ENCODE data around the gene TNKS1BP1. TPM values are rescaled to one million over a fixed set of nuclear protein-coding genes. Genes with fewer than 3 reads are reported as not detected.
A peak's percentile ranks its signal among the peaks of the same experiment; 100 is the strongest.

The TNKS1BP1 gene
- total and polyA plus RNA-seq, 9 of the 15 experiments (the other 6 are each of a cell fraction or from before 2014, with no cell fraction given) = 1.1 to 47.2 (median 10.9) TPM

DNA sequence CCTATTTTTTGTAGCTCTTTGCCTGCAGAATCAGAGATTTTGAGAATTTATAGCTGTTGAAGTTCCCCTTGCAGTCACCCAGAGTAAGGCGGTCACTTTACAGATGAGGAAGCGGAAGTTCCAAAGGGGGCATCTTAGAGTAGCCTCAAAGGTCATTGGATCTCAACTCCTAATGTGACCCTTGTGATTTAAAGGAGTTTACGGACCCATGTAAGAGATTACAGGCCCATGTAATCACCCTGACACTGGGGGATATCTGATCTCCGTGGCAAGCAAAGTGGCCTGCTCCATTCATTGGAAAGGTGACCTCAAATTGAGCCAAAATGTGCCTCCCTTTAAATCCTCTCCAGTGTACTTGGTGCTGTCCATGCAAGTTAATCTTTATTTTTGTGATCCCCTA, 29.1 kb upstream of the TNKS1BP1 start (continued):
- TF ChIP-seq ZNF175 (CRISPR knock-in tag; IDR thresholded peaks at IDR 0.05; ENCODE audit: low read depth) = no peak
- TF ChIP-seq, protein P1, sequence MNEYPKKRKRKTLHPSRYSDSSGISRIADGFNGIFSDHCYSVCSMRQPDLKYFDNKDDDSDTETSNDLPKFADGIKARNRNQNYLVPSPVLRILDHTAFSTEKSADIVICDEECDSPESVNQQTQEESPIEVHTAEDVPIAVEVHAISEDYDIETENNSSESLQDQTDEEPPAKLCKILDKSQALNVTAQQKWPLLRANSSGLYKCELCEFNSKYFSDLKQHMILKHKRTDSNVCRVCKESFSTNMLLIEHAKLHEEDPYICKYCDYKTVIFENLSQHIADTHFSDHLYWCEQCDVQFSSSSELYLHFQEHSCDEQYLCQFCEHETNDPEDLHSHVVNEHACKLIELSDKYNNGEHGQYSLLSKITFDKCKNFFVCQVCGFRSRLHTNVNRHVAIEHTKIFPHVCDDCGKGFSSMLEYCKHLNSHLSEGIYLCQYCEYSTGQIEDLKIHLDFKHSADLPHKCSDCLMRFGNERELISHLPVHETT (CRISPR knock-in tag; conservative IDR thresholded peaks at IDR 0.05 in 1 of 2, IDR thresholded peaks at IDR 0.05 in 1 of 2) = 0 out of 4 replicates have a peak, but pooled peaks of 1 of the 2 experiments have one; percentile 13
- TF ChIP-seq ZNF407 (IDR thresholded peaks at IDR 0.05; ENCODE audit: low read depth) = no peak
- 0 out of 2 replicates have a peak, but pooled peaks have one; percentile 3 for TF ChIP-seq MAFK (IDR thresholded peaks at IDR 0.05; ENCODE audit: low read length)
- peak in 1 of 3 experiments; percentile 59; a peak in 1 of 6 replicates for TF ChIP-seq ZBTB11 (CRISPR knock-in tag; IDR thresholded peaks at IDR 0.05)
- peak; percentile 92 for TF ChIP-seq PRDM10 (IDR thresholded peaks at IDR 0.05; ENCODE audit: partially characterized antibody)

Data from K562 (cell line).